ENCODE measurements around the gene PCBP2.
"Not testable (repeated sequence)": the region's sequence is repeated elsewhere in the genome, so short reads cannot be mapped to it uniquely, and the experiment has no call there.

Gene PCBP2

DNA sequence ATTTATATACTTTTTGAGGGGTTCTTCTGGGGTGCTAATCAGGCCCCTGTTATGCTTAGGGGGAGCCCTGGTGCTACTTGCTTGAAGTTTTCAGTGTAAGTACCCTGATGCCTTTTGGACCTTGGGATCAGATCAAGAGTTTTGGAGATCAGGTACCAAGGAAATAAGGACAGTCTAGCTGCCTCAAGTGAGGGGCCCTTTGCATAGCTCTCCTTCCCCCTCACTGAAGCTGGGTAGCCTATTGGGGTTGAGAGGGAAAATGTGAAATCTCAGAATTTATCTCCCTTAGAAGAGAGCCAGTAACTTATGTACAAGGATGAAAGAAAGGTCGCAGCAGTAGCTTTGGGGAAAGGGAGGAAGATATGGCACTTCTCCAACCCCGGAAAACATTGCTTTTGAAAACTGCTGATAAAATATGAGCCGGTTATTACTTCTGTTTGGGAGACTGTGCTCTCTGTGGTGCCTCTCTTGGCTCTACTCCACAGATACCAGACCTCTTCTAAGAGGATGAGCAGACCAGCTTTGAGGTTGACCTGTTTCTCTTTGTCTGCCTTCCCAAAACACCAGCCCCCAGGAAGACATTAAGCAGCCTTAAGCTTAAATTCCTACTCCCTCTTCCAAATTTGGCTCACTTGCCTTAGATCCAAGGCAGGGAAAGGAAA, 37.0 kb upstream of the PCBP2 start:
- TF ChIP-seq, protein P1, sequence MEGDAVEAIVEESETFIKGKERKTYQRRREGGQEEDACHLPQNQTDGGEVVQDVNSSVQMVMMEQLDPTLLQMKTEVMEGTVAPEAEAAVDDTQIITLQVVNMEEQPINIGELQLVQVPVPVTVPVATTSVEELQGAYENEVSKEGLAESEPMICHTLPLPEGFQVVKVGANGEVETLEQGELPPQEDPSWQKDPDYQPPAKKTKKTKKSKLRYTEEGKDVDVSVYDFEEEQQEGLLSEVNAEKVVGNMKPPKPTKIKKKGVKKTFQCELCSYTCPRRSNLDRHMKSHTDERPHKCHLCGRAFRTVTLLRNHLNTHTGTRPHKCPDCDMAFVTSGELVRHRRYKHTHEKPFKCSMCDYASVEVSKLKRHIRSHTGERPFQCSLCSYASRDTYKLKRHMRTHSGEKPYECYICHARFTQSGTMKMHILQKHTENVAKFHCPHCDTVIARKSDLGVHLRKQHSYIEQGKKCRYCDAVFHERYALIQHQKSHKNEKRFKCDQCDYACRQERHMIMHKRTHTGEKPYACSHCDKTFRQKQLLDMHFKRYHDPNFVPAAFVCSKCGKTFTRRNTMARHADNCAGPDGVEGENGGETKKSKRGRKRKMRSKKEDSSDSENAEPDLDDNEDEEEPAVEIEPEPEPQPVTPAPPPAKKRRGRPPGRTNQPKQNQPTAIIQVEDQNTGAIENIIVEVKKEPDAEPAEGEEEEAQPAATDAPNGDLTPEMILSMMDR (conservative IDR thresholded peaks at IDR 0.05; ENCODE audit: low read depth, low read length) = no peak
- no peaks in the 10 kb centered on the region for H3K79me2 ChIP-seq (ENCODE audit: insufficient read depth, low read depth)
- H4K20me1 ChIP-seq (ENCODE audit: insufficient read depth) = no peaks in the 10 kb centered on the region
- no peak overlapping the region for H3K9ac ChIP-seq
- no peak overlapping the region for H3K4me3 ChIP-seq (IDR thresholded peaks at IDR 0.05; ENCODE audit: insufficient read depth, low read depth, low read length)
- H2AFZ ChIP-seq (ENCODE audit: low read depth) = no peak overlapping the region
- peaks cover 27% of the 10 kb centered on the region for H3K4me1 ChIP-seq (ENCODE audit: low read depth, poor library complexity, severe bottlenecking)
- H3K27ac ChIP-seq = no peak overlapping the region
- no peak overlapping the region for H3K4me2 ChIP-seq
- H3K27me3 ChIP-seq (ENCODE audit: insufficient read depth, low read depth) = no peaks in the 10 kb centered on the region
- H3K36me3 ChIP-seq (ENCODE audit: insufficient read depth) = peaks cover 6% of the 10 kb centered on the region; the same call in 1 of the 2 replicates

DNA sequence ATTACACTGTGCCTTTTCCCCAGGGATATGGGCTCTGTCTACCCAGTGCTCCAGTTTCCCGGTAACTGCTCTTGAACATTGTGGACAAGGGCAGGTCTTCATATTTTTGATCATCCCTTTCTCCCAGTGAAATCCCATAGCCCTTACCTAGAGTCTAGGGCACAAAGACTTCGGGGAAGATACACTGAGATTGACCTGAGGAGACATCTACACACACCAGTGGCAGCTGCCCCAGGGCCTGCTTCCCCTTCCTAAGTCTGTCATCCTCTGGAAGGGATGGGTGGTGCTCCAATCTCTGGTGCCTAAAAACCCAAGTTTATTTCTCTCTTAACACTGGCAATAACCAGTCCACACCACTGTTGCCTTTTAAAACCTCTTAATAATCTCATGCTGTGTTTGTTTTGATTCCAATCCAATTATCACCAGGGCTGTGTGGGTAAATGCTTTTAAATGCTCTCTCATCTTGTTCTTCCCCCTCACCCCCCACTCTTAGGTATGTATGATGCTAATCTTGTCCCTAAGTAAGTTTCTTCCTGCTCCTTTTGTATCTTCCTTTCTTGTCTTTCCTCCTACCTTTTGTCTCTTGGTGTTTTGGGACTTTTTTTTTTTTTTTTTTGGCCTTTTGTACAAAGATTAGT, 36.0 kb upstream of the PCBP2 start:
- H2AFZ ChIP-seq (ENCODE audit: low read depth); H3K27me3 ChIP-seq (ENCODE audit: insufficient read depth, low read depth); H3K4me3 ChIP-seq (IDR thresholded peaks at IDR 0.05; ENCODE audit: insufficient read depth, low read depth, low read length); H4K20me1 ChIP-seq (ENCODE audit: insufficient read depth); H3K27ac ChIP-seq; H3K9ac ChIP-seq; H3K4me2 ChIP-seq; H3K36me3 ChIP-seq (ENCODE audit: insufficient read depth); H3K79me2 ChIP-seq (ENCODE audit: insufficient read depth, low read depth): not testable (repeated sequence)
- H3K4me1 ChIP-seq (ENCODE audit: low read depth, poor library complexity, severe bottlenecking) = peaks cover 27% of the 10 kb centered on the region

DNA sequence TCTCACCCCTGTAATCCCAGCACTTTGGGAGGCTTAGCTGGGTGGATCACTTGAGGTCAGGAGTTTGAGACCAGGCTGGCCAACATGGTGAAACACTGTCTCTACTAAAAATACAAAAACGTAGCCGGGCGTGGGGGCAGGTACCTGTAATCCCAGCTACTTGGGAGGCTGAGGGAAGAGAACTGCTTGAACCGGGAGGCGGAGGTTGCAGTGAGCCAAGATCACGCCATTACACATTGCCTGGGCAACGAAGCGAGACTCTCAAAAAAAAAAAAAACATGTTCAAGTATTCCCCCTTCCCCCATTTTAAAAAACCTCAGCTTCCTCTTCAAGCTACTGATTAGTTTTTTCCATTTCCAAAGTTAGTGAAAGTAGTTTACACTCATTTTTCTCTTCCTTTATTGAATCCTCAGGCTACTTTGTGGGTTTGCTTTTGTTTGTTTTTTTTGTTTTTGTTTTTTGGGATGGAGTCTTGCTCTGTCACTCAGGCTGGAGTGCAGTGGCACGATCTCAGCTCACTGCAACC, 34.5 kb upstream of the PCBP2 start:
- not testable (repeated sequence) for H3K9ac ChIP-seq; H3K27me3 ChIP-seq (ENCODE audit: insufficient read depth, low read depth); H3K4me2 ChIP-seq; H3K4me3 ChIP-seq (IDR thresholded peaks at IDR 0.05; ENCODE audit: insufficient read depth, low read depth, low read length); H3K27ac ChIP-seq; H2AFZ ChIP-seq (ENCODE audit: low read depth); H4K20me1 ChIP-seq (ENCODE audit: insufficient read depth); H3K36me3 ChIP-seq (ENCODE audit: insufficient read depth); H3K79me2 ChIP-seq (ENCODE audit: insufficient read depth, low read depth)
- peaks cover 30% of the 10 kb centered on the region for H3K4me1 ChIP-seq (ENCODE audit: low read depth, poor library complexity, severe bottlenecking)

DNA sequence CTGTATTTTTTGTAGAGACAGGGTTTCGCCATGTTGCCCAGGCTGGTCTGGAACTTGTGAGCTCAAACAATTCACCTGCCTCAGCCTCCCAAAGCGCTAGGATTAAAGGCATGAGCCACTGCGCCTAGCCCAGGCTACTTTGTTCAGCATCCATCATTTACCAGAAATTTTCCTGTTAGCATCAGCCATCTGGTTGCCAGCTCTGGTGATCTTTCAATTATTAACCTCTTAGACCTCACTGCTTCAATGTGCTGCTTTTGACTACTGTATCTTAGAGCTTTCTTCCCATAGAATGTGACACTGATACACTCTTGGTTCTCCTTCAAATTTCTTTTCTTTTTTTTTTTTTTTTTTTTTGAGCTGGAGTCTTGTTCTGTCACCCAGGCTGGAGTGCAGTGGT, 33.7 kb upstream of the PCBP2 start:
- H2AFZ ChIP-seq (ENCODE audit: low read depth) = no peak overlapping the region
- no peak overlapping the region for H3K4me2 ChIP-seq
- no peak overlapping the region for H3K9ac ChIP-seq
- no peaks in the 10 kb centered on the region for H3K27me3 ChIP-seq (ENCODE audit: insufficient read depth, low read depth)
- no peak overlapping the region for H3K27ac ChIP-seq
- H3K36me3 ChIP-seq (ENCODE audit: insufficient read depth) = no peaks in the 10 kb centered on the region
- H3K79me2 ChIP-seq (ENCODE audit: insufficient read depth, low read depth) = no peaks in the 10 kb centered on the region
- TF ChIP-seq, protein P1 (conservative IDR thresholded peaks at IDR 0.05; ENCODE audit: low read depth, low read length) = no peak
- H3K4me1 ChIP-seq (ENCODE audit: low read depth, poor library complexity, severe bottlenecking) = peaks cover 22% of the 10 kb centered on the region
- no peaks in the 10 kb centered on the region for H4K20me1 ChIP-seq (ENCODE audit: insufficient read depth)
- no peak overlapping the region for H3K4me3 ChIP-seq (IDR thresholded peaks at IDR 0.05; ENCODE audit: insufficient read depth, low read depth, low read length)

DNA sequence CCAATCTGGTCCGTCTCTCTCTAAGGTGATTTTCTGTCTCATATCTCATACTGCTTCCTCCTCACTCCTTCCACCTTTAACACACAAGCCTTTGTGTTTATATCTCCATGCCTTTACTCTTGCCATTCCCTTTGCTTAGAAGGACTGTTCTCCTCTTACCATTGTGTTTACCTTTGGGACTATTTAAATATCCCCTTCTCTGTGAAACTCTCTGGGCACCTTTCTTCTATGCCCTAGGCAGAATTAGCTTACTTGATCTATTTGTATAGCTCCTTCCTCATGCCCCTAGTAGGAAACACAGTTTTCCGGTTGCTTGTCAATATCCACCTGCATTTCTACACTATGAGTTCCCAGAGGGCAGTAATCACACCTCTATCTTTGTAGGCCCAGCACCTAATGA, 32.1 kb upstream of the PCBP2 start:
- Histone ChIP-seq H3K9ac (no peak overlapping the region), H3K79me2 (ENCODE audit: insufficient read depth, low read depth) (no peaks in the 10 kb centered on the region), H2AFZ (ENCODE audit: low read depth) (no peak overlapping the region), H3K4me3 (IDR thresholded peaks at IDR 0.05; ENCODE audit: insufficient read depth, low read depth, low read length) (no peak overlapping the region), H3K27ac (no peak overlapping the region), H3K27me3 (ENCODE audit: insufficient read depth, low read depth) (no peaks in the 10 kb centered on the region), H3K4me1 (ENCODE audit: low read depth, poor library complexity, severe bottlenecking) (peaks cover 14% of the 10 kb centered on the region), H4K20me1 (ENCODE audit: insufficient read depth) (no peaks in the 10 kb centered on the region), H3K4me2 (no peak overlapping the region), H3K36me3 (ENCODE audit: insufficient read depth) (no peaks in the 10 kb centered on the region)
- TF ChIP-seq, protein P1 (conservative IDR thresholded peaks at IDR 0.05; ENCODE audit: low read depth, low read length) = no peak

DNA sequence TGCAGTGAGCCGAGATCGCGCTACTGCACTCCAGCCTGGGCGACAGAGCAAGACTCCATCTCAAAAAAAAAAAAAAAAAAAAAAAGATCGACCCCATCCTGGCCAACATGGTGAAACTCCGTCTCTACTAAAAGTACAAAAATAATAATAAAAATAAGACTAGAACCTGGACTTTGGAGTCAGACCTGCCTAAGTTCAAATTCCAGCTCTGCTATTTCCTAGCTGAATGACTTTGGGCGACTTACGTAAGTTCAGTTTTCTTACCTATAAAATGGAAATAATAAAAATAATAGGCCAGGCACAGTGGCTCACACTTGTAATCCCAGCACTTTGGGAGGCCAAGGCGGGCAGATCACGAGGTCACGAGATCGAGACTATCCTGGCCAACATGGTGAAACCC, 29.7 kb upstream of the PCBP2 start:
- not testable (repeated sequence) for H3K36me3 ChIP-seq (ENCODE audit: insufficient read depth); H3K27ac ChIP-seq; H3K27me3 ChIP-seq (ENCODE audit: insufficient read depth, low read depth); H3K79me2 ChIP-seq (ENCODE audit: insufficient read depth, low read depth); H3K9ac ChIP-seq; H2AFZ ChIP-seq (ENCODE audit: low read depth); H3K4me2 ChIP-seq; H3K4me3 ChIP-seq (IDR thresholded peaks at IDR 0.05; ENCODE audit: insufficient read depth, low read depth, low read length); H4K20me1 ChIP-seq (ENCODE audit: insufficient read depth)
- H3K4me1 ChIP-seq (ENCODE audit: low read depth, poor library complexity, severe bottlenecking) = peaks cover 24% of the 10 kb centered on the region
